HG03175 (cell line): ENCODE measurements around the gene ITGA3.

Experiments used
- ATAC-seq: cut with Tn5 transposase; IDR thresholded peaks from one replicate; pipeline ENCODE4 v1.9.1; 2021; ENCODE audit warnings: mild to moderate bottlenecking, moderate library complexity; ENCODE audit not compliant: unreplicated experiment

Gene ITGA3

DNA sequence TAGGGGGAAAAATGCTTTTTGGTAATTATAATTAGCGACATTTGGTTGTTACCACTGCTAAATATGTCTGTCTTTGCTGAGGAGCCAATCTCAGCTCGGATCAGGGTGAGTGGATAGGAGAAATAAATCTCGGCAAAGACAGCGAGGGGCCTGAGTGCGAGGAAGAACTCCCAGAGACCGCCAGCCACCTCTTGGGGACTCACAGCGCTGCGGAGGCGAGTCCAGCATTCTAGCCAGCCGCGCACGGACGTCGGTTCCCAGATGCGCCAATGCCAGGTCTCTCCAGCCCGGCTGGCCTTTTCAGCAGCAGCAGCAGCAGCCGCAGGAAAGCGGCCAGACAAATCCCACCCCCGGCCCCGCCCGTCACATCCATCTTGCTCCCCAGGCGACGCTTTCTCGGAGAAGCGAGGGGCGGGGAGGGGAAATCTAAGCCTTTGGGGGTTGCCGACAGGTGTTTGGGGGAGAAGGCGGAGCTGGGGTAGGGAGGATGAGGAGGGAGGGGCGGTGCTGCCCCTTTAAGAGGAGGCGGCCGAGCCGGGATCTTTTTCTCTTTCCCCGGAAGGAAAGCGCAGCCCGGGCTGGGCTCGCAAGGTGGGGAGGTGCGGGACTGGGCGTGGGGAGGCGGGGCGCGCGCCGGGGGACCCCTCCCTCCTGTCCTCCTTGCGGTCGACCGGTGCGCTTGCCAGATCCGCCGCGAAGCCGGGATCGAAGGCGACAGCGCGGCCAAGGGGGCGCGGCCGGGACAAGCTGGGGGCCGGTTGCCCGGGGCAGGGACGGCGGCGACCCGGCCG, at the start of gene ITGA3:
Gene ITGA3, plus strand, starts transcription at position 685 of the 791 bp plus-strand sequence. CDS start 330 bp downstream, outside the sequence.
- ATAC-seq = peak; percentile 36

DNA sequence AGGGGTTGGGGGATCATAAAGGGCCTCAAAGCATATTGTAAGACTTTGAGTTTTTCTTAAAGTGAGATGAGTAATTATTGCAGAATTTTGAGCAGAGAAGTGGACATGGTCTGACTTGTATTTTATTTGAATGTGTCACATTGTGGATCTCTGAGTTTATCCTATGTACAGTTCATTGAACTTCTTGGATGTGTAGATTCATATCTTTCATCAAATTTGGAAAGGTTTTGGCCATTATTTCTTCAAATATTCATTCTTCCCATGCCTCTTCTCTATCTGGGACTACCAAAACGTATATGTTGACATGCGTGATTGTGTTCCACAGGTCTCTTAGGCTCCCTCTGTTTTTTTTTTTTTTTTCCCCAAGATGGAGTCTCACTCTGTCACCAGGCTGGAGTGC, 46.6 kb upstream of the ITGA3 start:
- no peak for ATAC-seq

DNA sequence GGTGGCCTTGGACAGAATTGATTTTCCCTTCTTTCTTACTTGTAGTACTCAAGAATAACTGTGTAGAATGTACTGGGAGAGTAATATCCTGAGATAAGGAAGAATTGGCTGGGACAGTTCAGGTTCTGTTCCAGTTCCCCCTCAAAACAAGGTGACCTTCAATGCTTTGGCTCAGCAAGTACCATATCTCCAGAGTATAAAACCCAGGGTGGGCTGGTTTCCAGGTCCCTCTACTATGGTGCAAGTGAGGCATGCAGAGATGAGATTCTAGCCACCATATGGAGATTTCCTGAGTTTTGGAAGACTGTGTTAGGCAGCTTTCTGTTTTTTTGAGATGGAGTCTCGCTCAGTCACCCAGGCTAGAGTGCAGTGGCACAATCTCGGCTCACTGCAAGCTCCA, 42.8 kb upstream of the ITGA3 start:
- ATAC-seq = no peak

- ATAC-seq = no peak
These were observed 41.3 kb upstream of the ITGA3 start for GRCh38 chr17:50014471-50015088.

DNA sequence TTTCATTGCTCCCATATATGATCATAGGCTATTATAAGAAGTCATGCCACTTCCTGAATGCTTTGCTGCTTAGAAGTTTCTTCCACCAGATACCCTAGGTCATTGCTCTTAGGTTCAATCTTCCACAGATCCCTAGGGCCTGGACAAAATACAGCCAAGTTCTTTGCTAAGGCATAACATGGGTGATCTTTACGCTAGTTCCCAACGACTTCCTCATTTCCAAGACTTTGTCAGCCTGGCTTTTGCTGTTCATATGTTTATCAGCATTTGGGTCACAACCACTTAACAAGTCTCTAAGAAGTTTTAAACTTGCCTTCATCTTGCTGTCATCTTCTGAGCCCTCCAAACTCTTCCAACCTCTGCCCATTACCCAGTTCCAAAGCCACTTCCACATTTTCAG, 40.8 kb upstream of the ITGA3 start:
- no peak for ATAC-seq

DNA sequence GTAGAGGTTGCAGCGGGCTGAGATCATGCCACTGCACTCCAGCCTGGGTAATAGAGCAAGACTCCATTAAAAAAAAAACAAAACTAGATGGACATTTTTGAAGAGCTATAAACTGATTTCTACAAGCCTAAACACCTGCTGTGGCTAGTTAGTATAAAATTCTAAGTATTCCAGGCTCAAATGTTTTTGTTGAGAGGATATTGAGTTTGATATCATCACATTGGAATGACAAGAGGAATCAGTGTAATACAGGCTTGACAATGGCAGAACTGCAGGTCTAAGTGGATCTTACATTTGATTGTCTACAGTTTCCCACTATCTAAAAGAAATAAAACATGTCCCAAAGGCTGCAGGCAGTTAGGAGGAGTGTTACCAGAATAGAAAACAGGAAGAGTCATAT, 37.0 kb upstream of the ITGA3 start:
- ATAC-seq = no peak

DNA sequence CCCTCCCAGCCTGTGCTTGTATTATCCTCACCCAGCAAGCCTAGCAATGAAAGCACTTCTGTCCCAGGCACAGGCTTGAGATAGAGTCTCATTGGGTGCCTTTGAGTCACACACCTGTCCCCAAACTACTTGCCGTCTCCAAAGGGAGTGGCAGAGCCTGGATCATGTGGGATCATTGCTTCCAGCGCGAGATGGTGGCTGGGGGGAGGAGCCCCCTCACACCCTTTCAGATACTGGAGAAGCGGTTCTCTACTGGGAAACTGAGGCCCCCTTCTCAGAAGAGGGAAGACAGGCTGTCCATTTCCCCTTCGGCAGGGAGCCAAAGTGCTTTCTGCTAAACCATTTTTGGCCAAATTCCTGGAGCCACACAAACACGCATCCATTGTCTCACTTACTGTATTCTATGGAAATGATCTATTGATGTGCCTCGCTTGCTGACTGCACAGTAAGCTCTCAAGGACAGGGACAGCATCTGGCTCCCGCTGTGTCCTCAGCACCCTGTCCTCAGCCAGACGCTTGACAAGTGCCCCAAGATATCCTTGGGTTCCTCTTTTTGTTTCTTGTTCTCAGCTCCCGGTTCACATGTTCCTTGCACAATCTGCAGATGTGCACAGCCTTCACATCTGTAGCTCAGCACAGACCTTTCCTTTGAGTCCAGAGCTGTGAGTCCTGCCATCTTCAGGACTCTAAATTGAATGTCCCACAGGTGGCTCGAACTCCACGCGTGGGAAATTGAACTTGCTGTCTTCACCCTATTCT, 34.9 kb upstream of the ITGA3 start:
- no peak for ATAC-seq

DNA sequence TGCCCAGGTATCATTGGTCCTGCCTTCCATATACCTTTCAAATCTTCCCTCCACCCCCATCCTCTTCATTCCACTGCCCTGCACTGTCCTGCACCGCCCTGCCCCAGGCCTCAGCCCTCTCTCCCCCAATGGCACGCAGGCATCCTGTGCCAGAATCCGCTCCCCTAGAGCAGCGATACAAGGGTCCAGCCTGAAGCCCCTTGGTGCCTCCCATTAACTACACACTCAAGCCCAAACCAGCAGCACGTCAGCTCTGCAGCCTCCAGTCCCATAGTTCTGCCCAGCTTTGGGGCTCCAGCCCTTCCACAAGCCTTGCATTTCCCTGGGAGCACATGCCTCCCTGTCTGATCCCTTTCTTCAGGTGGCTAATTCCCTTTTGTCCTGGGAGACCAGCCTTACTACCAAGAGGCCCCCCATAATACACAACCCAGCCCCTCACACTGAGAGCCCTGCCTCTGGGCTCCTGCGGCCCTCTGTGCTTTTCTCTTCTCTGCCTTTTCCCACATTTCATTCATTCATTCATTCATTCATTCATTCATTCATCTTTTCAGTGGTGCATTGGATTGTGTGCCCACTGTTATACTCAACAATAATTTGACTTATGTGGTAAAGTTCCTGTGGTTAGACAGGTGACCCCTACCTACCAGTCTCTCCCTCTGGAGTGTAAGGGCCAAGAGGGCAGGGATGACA, 34.1 kb upstream of the ITGA3 start:
- no peak for ATAC-seq

DNA sequence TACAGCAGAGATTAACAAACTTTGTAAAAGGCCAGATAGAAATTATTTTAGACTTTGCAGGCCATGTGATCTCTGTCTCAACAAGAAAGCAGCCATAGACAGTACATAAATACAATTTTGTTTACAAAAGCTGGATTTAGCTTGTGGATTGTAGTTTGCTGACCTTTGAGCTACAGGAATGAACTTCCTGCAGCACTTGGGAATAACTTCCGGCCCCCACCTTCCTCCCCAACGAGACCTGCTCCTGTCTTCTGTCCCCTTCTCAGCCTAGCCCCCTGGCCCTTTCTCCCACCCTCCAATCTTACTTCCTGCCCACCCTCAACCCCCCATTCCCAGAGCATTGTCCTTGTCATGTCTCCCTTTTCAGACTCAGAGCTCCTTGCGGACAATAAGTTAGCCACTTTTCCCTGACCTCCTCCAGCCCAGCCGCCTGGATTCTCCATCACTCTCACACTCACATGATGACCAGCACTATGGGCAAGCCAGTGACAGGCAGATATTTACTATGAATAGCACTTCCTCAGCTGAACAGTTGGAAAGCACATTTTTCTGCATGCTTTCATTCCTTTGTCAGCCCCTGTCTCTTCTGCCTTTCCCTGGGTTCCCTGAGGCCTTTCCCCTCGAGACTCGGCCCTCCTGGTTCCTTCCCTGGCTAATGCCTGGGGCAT, 33.3 kb upstream of the ITGA3 start:
- ATAC-seq = no peak

DNA sequence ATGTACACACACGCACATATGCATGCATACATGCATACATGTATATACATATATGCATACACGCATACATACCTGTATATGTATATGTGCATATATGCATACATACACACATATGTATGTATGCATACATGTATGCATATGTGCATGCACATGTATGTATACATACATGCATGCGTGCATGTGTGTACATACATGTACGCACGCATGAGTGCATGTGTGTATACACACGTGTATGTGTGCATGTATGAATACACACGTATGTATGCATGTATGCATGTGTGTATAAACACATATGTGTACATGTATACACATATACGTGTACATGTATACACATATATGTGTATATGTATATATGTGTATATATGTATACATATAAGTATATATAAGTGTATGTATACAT, 32.4 kb upstream of the ITGA3 start:
- no peak for ATAC-seq

GRCh38 chr17:50024808-50025207, 31.1 kb upstream of the ITGA3 start:
- ATAC-seq = no peak

DNA sequence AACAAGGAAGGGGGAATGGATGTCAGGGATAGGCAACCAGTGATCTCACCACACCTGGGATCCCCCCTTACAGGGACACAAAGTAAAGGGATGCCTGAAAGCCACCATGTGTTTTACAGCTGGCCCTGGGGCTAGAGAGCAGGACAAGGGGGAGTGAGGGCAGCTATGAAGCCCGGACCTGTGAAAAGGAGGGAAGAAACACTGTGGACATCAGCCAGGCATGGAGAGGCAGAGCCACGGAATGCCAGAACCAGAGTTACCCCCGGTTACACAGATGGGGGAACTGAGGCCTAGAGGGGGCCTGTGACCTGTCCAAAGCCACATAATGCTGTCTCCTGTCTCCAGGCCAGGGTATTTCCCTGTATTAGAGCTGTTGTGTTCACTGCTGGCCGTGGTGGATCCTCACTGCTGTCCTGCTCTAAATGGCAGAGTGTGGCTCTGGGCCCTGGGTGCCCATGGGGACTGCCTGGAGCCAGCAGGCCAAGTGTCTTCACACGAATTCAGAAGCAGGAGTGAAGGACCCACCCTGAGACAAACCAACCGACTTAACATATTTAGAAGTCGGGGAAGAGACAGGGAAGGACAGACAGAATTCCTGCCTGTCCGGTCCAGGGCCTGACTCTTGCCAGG, 29.7 kb upstream of the ITGA3 start:
- no peak for ATAC-seq

- no peak for ATAC-seq
These were observed 29.1 kb upstream of the ITGA3 start for GRCh38 chr17:50026837-50027171.

DNA sequence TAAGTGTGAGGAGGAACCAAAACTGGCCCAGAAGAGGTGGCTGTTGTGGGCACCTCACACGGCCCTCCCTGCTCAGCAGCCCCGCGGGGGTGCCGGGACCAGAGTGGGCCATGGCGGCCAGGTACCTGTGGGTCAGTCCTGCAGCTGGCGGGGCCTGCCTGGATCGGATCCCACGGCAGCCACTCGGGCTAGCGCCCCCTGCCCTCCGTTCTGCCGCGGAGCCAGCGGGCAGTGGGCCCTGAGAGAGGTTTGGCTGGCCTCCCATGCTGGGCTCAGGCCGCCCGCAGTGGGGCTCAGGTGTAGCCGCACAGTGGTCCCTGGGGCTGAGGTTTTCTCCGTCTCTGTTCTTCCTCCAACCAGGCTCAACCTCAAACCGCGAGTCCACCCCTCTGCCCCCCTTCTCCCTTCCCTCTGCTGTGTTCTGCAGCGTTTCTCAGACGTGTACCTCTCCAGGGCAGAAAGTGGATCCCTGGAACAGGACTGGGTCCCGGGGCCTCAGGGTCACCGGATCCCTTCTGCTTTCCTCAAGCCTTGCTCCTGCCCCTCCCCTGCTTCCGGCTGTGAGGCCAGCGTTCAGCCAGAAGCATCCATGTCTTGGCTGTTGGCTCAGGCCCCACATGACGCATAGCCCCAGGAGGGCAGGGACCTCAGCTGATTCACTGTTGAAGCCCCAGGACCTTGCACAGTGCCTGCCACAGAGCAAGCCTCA, 28.6 kb upstream of the ITGA3 start:
- no peak for ATAC-seq

DNA sequence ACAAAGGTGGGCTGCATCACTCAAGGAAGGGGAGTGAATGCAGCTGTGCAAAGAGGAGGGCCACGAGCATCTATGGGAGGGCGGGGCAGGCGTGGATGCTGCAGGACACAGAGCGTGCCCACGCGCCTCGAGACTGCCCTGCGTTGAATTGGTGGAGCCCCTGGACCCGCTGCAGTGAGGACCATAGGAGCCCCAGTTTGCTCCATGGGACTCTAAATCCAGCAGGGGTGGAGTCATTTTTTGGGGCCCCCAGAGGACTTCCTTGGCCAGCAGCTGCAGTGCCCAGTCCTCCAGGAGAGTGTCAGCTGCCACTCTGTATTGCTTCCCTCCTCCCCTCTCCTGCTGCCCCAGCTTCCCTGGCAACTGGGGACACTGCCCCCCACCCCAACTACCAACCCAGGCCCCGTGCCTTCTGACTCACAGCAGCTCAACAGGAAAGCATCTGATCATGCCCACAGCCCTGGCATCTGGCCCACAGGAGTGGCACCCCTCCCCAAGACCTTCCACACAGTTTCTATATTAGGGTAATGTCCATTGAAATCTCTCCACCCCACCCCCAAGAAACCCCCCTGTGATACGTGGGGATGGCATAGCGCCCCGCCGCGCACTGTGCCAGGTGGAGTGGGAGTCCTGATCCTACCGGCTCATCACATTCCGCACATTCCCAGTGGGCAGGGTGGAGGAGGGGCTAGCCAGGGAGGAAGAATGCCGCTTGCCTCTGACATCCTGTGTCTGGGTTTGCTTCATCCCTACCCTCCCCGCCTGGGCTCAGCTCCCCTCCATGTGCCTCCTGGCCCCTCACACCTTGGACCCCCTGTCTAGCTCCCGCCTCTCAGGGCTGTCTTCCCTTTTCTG, 27.8 kb upstream of the ITGA3 start:
- ATAC-seq = no peak

GRCh38 chr17:50028736-50029120, 27.2 kb upstream of the ITGA3 start:
- no peak for ATAC-seq

DNA sequence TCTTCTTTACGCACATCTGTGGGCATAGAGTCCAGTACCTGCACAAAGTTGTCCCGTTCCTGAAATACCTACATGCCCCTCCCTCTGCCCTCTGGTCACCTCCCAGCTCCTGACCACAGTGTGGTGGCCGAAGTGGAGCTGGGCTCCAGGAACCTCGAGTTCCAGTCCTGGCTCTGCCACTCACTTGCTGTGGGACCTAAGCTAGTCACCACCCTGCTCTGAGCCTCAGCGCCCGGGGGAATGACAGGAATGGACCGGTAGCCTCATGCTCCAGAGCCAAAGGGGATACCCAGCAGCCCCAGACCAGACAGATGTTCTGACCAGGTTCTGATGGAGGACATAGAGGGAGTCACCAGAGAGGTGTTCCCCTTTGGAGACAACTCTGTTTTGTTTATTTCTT, 26.7 kb upstream of the ITGA3 start:
- ATAC-seq = no peak

GRCh38 chr17:50033316-50033715, 22.6 kb upstream of the ITGA3 start:
- no peak for ATAC-seq
